ENCODE data around the gene CEND1. TPM values are rescaled to one million over a fixed set of nuclear protein-coding genes. Genes with fewer than 3 reads are reported as not detected.

Gene CEND1
- total RNA-seq, 4 donors from 2014 or later: 0.44 to 0.45 TPM; not detected in 2

- DNase-seq: no peak
- TF ChIP-seq, protein P1, sequence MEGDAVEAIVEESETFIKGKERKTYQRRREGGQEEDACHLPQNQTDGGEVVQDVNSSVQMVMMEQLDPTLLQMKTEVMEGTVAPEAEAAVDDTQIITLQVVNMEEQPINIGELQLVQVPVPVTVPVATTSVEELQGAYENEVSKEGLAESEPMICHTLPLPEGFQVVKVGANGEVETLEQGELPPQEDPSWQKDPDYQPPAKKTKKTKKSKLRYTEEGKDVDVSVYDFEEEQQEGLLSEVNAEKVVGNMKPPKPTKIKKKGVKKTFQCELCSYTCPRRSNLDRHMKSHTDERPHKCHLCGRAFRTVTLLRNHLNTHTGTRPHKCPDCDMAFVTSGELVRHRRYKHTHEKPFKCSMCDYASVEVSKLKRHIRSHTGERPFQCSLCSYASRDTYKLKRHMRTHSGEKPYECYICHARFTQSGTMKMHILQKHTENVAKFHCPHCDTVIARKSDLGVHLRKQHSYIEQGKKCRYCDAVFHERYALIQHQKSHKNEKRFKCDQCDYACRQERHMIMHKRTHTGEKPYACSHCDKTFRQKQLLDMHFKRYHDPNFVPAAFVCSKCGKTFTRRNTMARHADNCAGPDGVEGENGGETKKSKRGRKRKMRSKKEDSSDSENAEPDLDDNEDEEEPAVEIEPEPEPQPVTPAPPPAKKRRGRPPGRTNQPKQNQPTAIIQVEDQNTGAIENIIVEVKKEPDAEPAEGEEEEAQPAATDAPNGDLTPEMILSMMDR (IDR thresholded peaks at IDR 0.05): no peak
- no peak for TF ChIP-seq POLR2A (IDR thresholded peaks at IDR 0.05)
- H3K4me3 ChIP-seq (replicated peaks in 1 of 3): no peak overlapping the region
- WGBS, 2 donors: 47 to 53% methylated on average over 6 to 16 of the region's 31 CpGs
- no peaks in the 10 kb centered on the region for H3K9me3 ChIP-seq
- no peaks in the 10 kb centered on the region for H3K27me3 ChIP-seq
- intact Hi-C loops (cut with DNase I): no loop called here
- H3K27ac ChIP-seq: no peak overlapping the region
- H3K36me3 ChIP-seq: no peaks in the 10 kb centered on the region
- peaks cover 0 to 7% of the 10 kb centered on the region in 2 donors for H3K4me1 ChIP-seq
Observed at GRCh38 chr11:788953-789940, 643 bp downstream of the CEND1 start.

GRCh38 chr11:788009-788640, 1.8 kb downstream of the CEND1 start:
- no peaks in the 10 kb centered on the region for H3K36me3 ChIP-seq
- H3K4me3 ChIP-seq (replicated peaks in 1 of 3): no peak overlapping the region
- H3K27ac ChIP-seq: no peak overlapping the region
- DNase-seq: no peak
- intact Hi-C loops (cut with DNase I): no loop called here
- WGBS, 2 donors: 66 to 80% methylated on average over 1 to 12 of the region's 28 CpGs
- peaks cover 0 to 15% of the 10 kb centered on the region in 2 donors for H3K4me1 ChIP-seq
- no peak for TF ChIP-seq POLR2A (IDR thresholded peaks at IDR 0.05)
- TF ChIP-seq, protein P1 (IDR thresholded peaks at IDR 0.05): no peak
- H3K27me3 ChIP-seq: no peaks in the 10 kb centered on the region
- H3K9me3 ChIP-seq: no peaks in the 10 kb centered on the region

DNA sequence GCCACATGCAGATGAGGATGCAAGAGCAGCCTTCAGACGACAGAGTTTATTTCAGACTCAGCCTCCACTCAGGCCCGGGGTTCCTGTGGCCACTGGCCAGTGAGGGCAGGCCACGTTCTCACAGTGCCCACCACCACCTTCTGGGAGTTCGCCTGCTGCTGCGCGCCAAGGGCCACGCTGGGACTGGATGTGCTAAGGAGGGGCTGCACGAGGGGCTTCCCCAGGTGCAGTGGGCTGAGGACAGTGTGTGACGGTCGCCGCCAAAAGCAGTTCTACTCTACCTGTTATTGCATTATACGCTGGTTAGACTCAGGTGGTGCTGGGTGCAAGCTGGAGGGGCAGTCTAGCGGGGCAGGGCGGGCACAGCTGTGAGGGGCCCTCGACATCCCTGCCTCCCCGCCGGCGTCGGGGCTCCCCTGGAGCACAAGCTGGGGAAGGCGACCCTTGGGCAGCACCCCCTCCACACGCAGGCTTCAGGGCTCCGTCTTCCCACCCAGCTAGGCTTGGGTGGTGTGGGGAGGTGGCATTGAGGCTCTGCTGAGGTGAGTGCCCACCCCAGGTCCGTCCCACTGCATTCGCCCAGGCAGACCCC, 2.7 kb downstream of the CEND1 start:
- TF ChIP-seq, protein P1 (IDR thresholded peaks at IDR 0.05): no peak
- TF ChIP-seq POLR2A (IDR thresholded peaks at IDR 0.05): no peak
- 90 to 91% methylated on average over 13 to 16 of the region's 24 CpGs for WGBS, 2 donors
- intact Hi-C loops (cut with DNase I): no loop called here
- peaks cover 0 to 19% of the 10 kb centered on the region in 2 donors for H3K4me1 ChIP-seq
- H3K9me3 ChIP-seq: no peaks in the 10 kb centered on the region
- no peak for DNase-seq
- no peak overlapping the region for H3K27ac ChIP-seq
- H3K36me3 ChIP-seq: no peaks in the 10 kb centered on the region
- H3K27me3 ChIP-seq: no peaks in the 10 kb centered on the region
- no peak overlapping the region for H3K4me3 ChIP-seq (replicated peaks in 1 of 3)

- intact Hi-C loops (cut with DNase I): no loop called here
Observed at GRCh38 chr11:786235-787083, 3.4 kb downstream of the CEND1 start.

More at GRCh38 chr11:786235-787083, 3.4 kb downstream of the CEND1 start:
- no peak overlapping the region for H3K4me3 ChIP-seq (replicated peaks in 1 of 3)
- TF ChIP-seq POLR2A (IDR thresholded peaks at IDR 0.05): no peak
- TF ChIP-seq, protein P1 (IDR thresholded peaks at IDR 0.05): no peak
- H3K27ac ChIP-seq: no peak overlapping the region
- H3K27me3 ChIP-seq: no peaks in the 10 kb centered on the region
- no peaks in the 10 kb centered on the region for H3K9me3 ChIP-seq
- H3K36me3 ChIP-seq: no peaks in the 10 kb centered on the region
- peaks cover 0 to 19% of the 10 kb centered on the region in 2 donors for H3K4me1 ChIP-seq
- WGBS, 2 donors: 88 to 90% methylated on average over 14 to 15 of the region's 24 CpGs
- DNase-seq: no peak

All from thyroid gland (tissue), 4 donors.